Mesenchymal stem cell (in vitro differentiated cells and primary cell): Measurements from ENCODE around the gene DPYD.

Source experiments
- DNase-seq: peaks from one replicate; pipeline ENCODE4 v3.0.0-alpha.2; 2013
- H2AFZ ChIP-seq: one replicate; pipeline ENCODE4 v1.6.1; 2013; ENCODE audit warnings: low read depth, mild to moderate bottlenecking, control low read depth, inconsistent platforms, low read length, moderate library complexity
- H2AK5ac ChIP-seq: 2 replicates; pipeline ENCODE4 v1.6.1; 2013; ENCODE audit warnings: low read length, moderate library complexity, mild to moderate bottlenecking, inconsistent platforms; ENCODE audit not compliant: severe bottlenecking
- H2BK120ac ChIP-seq: one replicate; pipeline ENCODE4 v1.6.1; 2013; ENCODE audit warnings: low read depth, mild to moderate bottlenecking, inconsistent platforms, low read length, moderate library complexity
- H2BK12ac ChIP-seq, 2 experiments: one replicate each; pipeline ENCODE4 v1.6.1; 2013; ENCODE audit warnings: inconsistent platforms in 2 of 2, low read length in 2 of 2, mild to moderate bottlenecking in 2 of 2, moderate library complexity in 2 of 2, control low read depth in 1 of 2
- H2BK15ac ChIP-seq: one replicate; pipeline ENCODE4 v1.6.1; 2013; ENCODE audit warnings: mild to moderate bottlenecking, low read depth, inconsistent platforms; ENCODE audit not compliant: poor library complexity, severe bottlenecking
- H2BK5ac ChIP-seq: 2 replicates; pipeline ENCODE4 v1.6.1; 2013; ENCODE audit warnings: low read depth, mild to moderate bottlenecking, low read length, control low read depth, inconsistent platforms; ENCODE audit not compliant: poor library complexity, severe bottlenecking
- H3K14ac ChIP-seq, 2 experiments: one replicate each; pipeline ENCODE4 v1.6.1; 2013; ENCODE audit warnings: inconsistent platforms in 2 of 2, low read length in 2 of 2, control low read depth in 1 of 2, mild to moderate bottlenecking in 1 of 2, moderate library complexity in 1 of 2
- H3K18ac ChIP-seq, 2 experiments: one replicate each; pipeline ENCODE4 v1.6.1; 2013; ENCODE audit warnings: inconsistent platforms in 2 of 2, low read length in 2 of 2, control low read depth in 1 of 2, low read depth in 1 of 2, mild to moderate bottlenecking in 1 of 2
- H3K23ac ChIP-seq, 2 experiments: one replicate each; pipeline ENCODE4 v1.6.1; 2013; ENCODE audit warnings: inconsistent platforms in 2 of 2, low read length in 2 of 2, mild to moderate bottlenecking in 2 of 2, moderate library complexity in 2 of 2, control low read depth in 1 of 2
- H3K27ac ChIP-seq: 2 replicates; pipeline ENCODE4 v1.5.1; 2013; ENCODE audit warnings: mild to moderate bottlenecking, moderate library complexity, low read length, control low read depth, inconsistent platforms; ENCODE audit not compliant: poor library complexity, severe bottlenecking
- H3K27me3 ChIP-seq, 2 experiments: 2 replicates each; pipeline versions ENCODE4 v1.6.1 to v1.7.0; 2013; ENCODE audit warnings: low read length in 2 of 2, mild to moderate bottlenecking in 2 of 2, moderate library complexity in 2 of 2, control low read depth in 1 of 2, inconsistent platforms in 1 of 2; ENCODE audit not compliant: control insufficient read depth in 1 of 2, insufficient read depth in 1 of 2
- H3K36me3 ChIP-seq, 2 experiments: 2 replicates each; pipeline versions ENCODE4 v1.6.1 to v1.7.0; 2013; ENCODE audit warnings: low read length in 2 of 2, control low read depth in 1 of 2, inconsistent platforms in 1 of 2, low read depth in 1 of 2, mild to moderate bottlenecking in 1 of 2; ENCODE audit not compliant: insufficient read depth in 2 of 2, control insufficient read depth in 1 of 2
- H3K4ac ChIP-seq, 2 experiments: one replicate each; pipeline ENCODE4 v1.6.1; 2013; ENCODE audit warnings: inconsistent platforms in 2 of 2, low read length in 2 of 2, mild to moderate bottlenecking in 2 of 2, moderate library complexity in 2 of 2, control low read depth in 1 of 2, low read depth in 1 of 2
- H3K4me1 ChIP-seq: 2 replicates; pipeline ENCODE4 v1.6.1; 2013; ENCODE audit warnings: low read depth, low read length, control low read depth; ENCODE audit not compliant: control insufficient read depth, insufficient read depth
- H3K4me2 ChIP-seq: 2 replicates; pipeline ENCODE4 v1.6.1; 2013; ENCODE audit warnings: low read length, mild to moderate bottlenecking, inconsistent platforms; ENCODE audit not compliant: poor library complexity, severe bottlenecking
- H3K4me3 ChIP-seq, 2 experiments: 2 replicates each; pipeline versions ENCODE4 v1.5.1 to v1.7.0; 2013; ENCODE audit warnings: low read length in 2 of 2, mild to moderate bottlenecking in 2 of 2, control low read depth in 1 of 2, low read depth in 1 of 2; ENCODE audit not compliant: insufficient read depth in 1 of 2
- H3K79me1 ChIP-seq: replicated peaks from 2 replicates; pipeline ENCODE4 v1.6.1; 2013; ENCODE audit warnings: mild to moderate bottlenecking, control low read depth, low read length, inconsistent platforms; ENCODE audit not compliant: poor library complexity, severe bottlenecking
- H3K9ac ChIP-seq: 2 replicates; pipeline ENCODE4 v1.7.0; 2013; ENCODE audit warnings: mild to moderate bottlenecking, low read length, moderate library complexity
- H3K9me3 ChIP-seq: 2 replicates; pipeline ENCODE4 v1.7.0; 2013; ENCODE audit warnings: mild to moderate bottlenecking, low read length; ENCODE audit not compliant: control insufficient read depth
- H4K8ac ChIP-seq: one replicate; pipeline ENCODE4 v1.6.1; 2013; ENCODE audit warnings: inconsistent platforms, mild to moderate bottlenecking, low read length, moderate library complexity
- H4K91ac ChIP-seq: one replicate; pipeline ENCODE4 v1.6.1; 2013; ENCODE audit warnings: mild to moderate bottlenecking, low read length, inconsistent platforms
- WGBS: methylation state at CpG from one replicate; pipeline ENCODE4 v1.1.7; 2013; ENCODE audit warnings: mixed read lengths; 5-methylcytosine and 5-hydroxymethylcytosine counted together

DPYD gene

GRCh38 chr1:97680470-97680869 is 240.4 kb downstream of the DPYD start:
- Histone ChIP-seq H2BK120ac (no peak overlapping the region), H3K79me1 (no peaks in the 10 kb centered on the region), H3K9me3 (no peaks in the 10 kb centered on the region), H3K4me1 (no peaks in the 10 kb centered on the region), H2BK15ac (no peak overlapping the region), H3K4ac (no peak overlapping the region), H4K8ac (no peak overlapping the region), H4K91ac (no peak overlapping the region), H3K23ac (no peak overlapping the region), H2AK5ac (no peak overlapping the region), H3K27ac (no peak overlapping the region), H3K14ac (no peak overlapping the region), H2BK12ac (no peak overlapping the region), H3K9ac (no peak overlapping the region), H2BK5ac (no peak overlapping the region), H3K27me3 (no peaks in the 10 kb centered on the region), H3K4me2 (no peak overlapping the region), H2AFZ (no peak overlapping the region), H3K18ac (no peak overlapping the region), H3K36me3 (peaks cover 0 to 56% of the 10 kb centered on the region in 2 experiments), H3K4me3 (no peak overlapping the region)
- 79% methylated on average over 3 of the region's 3 CpGs for WGBS
- DNase-seq: no peak

- Histone ChIP-seq H2BK5ac (no peak overlapping the region), H3K18ac (no peak overlapping the region), H3K23ac (no peak overlapping the region), H3K9me3 (no peaks in the 10 kb centered on the region), H3K27ac (no peak overlapping the region), H3K4ac (no peak overlapping the region), H2AFZ (no peak overlapping the region), H3K79me1 (no peaks in the 10 kb centered on the region), H2BK120ac (no peak overlapping the region), H4K8ac (no peak overlapping the region), H3K9ac (no peak overlapping the region), H2AK5ac (no peak overlapping the region), H3K4me3 (no peak overlapping the region), H3K4me1 (no peaks in the 10 kb centered on the region), H3K14ac (no peak overlapping the region), H2BK12ac (no peak overlapping the region), H4K91ac (no peak overlapping the region), H3K27me3 (no peaks in the 10 kb centered on the region), H2BK15ac (no peak overlapping the region), H3K36me3 (peaks cover 0 to 55% of the 10 kb centered on the region in 2 experiments), H3K4me2 (no peak overlapping the region)
- 100% methylated on average over 4 of the region's 4 CpGs for WGBS
- no peak for DNase-seq
These were observed 243.1 kb downstream of the DPYD start for GRCh38 chr1:97677702-97678101.

GRCh38 chr1:97674517-97674916 is 246.3 kb downstream of the DPYD start:
- H3K27ac ChIP-seq: no peak overlapping the region
- no peak overlapping the region for H3K23ac ChIP-seq
- no peak overlapping the region for H3K18ac ChIP-seq
- H2BK5ac ChIP-seq: no peak overlapping the region
- no peak overlapping the region for H2BK120ac ChIP-seq
- no peaks in the 10 kb centered on the region for H3K27me3 ChIP-seq
- no peak overlapping the region for H2BK12ac ChIP-seq
- H4K91ac ChIP-seq: no peak overlapping the region
- no peak overlapping the region for H3K14ac ChIP-seq
- no peak overlapping the region for H4K8ac ChIP-seq
- peaks cover 0 to 33% of the 10 kb centered on the region in 2 experiments for H3K36me3 ChIP-seq
- peaks cover 6% of the 10 kb centered on the region for H3K9me3 ChIP-seq
- DNase-seq: no peak
- no peak overlapping the region for H2AFZ ChIP-seq
- no peak overlapping the region for H3K4me2 ChIP-seq
- 71% methylated on average over 1 of the region's 4 CpGs for WGBS
- H2AK5ac ChIP-seq: no peak overlapping the region
- no peaks in the 10 kb centered on the region for H3K79me1 ChIP-seq
- no peak overlapping the region for H3K4me3 ChIP-seq
- H2BK15ac ChIP-seq: no peak overlapping the region
- no peak overlapping the region for H3K9ac ChIP-seq
- no peaks in the 10 kb centered on the region for H3K4me1 ChIP-seq
- no peak overlapping the region for H3K4ac ChIP-seq

GRCh38 chr1:97668945-97669344 is 251.9 kb downstream of the DPYD start:
- no peaks in the 10 kb centered on the region for H3K27me3 ChIP-seq
- H3K18ac ChIP-seq: no peak overlapping the region
- H4K8ac ChIP-seq: no peak overlapping the region
- H2BK15ac ChIP-seq: no peak overlapping the region
- no peak overlapping the region for H3K4me3 ChIP-seq
- DNase-seq: peak; percentile 5
- H3K36me3 ChIP-seq: peaks cover 0 to under 1% of the 10 kb centered on the region in 2 experiments
- H2AK5ac ChIP-seq: no peak overlapping the region
- H3K79me1 ChIP-seq: no peaks in the 10 kb centered on the region
- H2BK120ac ChIP-seq: no peak overlapping the region
- no peak overlapping the region for H4K91ac ChIP-seq
- no CpG with 5 or more reads among the region's 2 CpGs for WGBS
- H3K23ac ChIP-seq: no peak overlapping the region
- no peak overlapping the region for H3K9ac ChIP-seq
- no peaks in the 10 kb centered on the region for H3K4me1 ChIP-seq
- no peak overlapping the region for H2BK12ac ChIP-seq
- H3K4ac ChIP-seq: no peak overlapping the region
- H3K4me2 ChIP-seq: no peak overlapping the region
- no peak overlapping the region for H3K27ac ChIP-seq
- no peak overlapping the region for H3K14ac ChIP-seq
- H2AFZ ChIP-seq: no peak overlapping the region
- H2BK5ac ChIP-seq: no peak overlapping the region
- peaks cover 6% of the 10 kb centered on the region for H3K9me3 ChIP-seq
